Neural progenitor cell (in vitro differentiated cells): Measurements from ENCODE around the gene FATE1.

Source experiments
- CTCF ChIP-seq: fragments of 200-600 bp; sonication (generic); IDR thresholded peaks from 2 replicates; pipeline ENCODE4 v1.5.1; 2017; ENCODE audit warnings: antibody characterized with exemption, mild to moderate bottlenecking
- EZH2 ChIP-seq: fragments of 200-600 bp; sonication (generic); IDR thresholded peaks from 2 replicates; pipeline ENCODE4 v1.6.1; 2017; ENCODE audit warnings: antibody characterized with exemption, mild to moderate bottlenecking, moderate library complexity
- EZH2phosphoT487 ChIP-seq: fragments of 200-600 bp; sonication (generic); IDR thresholded peaks from 2 replicates; pipeline ENCODE4 v1.6.1; 2017; ENCODE audit warnings: antibody characterized with exemption

DNA sequence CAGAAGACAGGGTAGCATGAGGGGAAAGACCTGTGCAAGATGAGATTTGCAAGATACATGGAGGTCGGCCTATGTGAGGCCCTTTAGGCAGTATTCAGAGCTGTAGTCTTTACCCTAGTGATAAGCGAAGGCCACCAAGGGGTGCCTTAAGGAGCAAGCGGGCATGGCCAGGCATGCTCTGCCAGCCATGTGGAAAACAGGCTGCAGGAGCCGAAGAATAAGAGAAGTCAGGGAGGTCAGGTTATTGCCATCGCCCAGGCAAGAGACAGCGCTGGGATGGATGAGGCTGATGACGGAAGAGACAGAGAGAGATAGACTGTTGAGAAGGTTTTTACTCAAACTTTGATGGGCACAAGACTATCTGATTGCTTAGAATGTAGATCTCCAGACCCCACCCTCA lies 7.0 kb upstream of the FATE1 start:
- TF ChIP-seq CTCF (no peak), EZH2 (no peak), EZH2phosphoT487 (no peak)
